HL-60 (cell line): ENCODE results near the gene SLC9A6.

Experiments
- DNase-seq, 2 experiments: peaks; one replicate each; pipeline ENCODE4 v3.0.0-alpha.2; 2010 to 2020; ENCODE audit warnings: low read depth in 1 of 2, low spot score in 1 of 2
- H3K27ac ChIP-seq: fragments of 250-450 bp; sonication (Bioruptor Pico); replicated peaks from 2 replicates; pipeline ENCODE4 v1.5.1; 2020; ENCODE audit warnings: mild to moderate bottlenecking, moderate library complexity
- H3K27me3 ChIP-seq: fragments of 250-450 bp; sonication (Bioruptor Pico); 2 replicates; pipeline ENCODE4 v1.5.1; 2021; ENCODE audit warnings: mild to moderate bottlenecking, moderate library complexity; ENCODE audit not compliant: insufficient read depth, poor library complexity, severe bottlenecking
- H3K4me3 ChIP-seq: replicated peaks from 2 replicates; pipeline ENCODE4 v1.5.1; 2011; ENCODE audit warnings: mild to moderate bottlenecking, control low read depth, low read length; ENCODE audit not compliant: insufficient read depth
- GABPA ChIP-seq: IDR thresholded peaks from 2 replicates; pipeline ENCODE4 v1.6.1; 2012; ENCODE audit warnings: low read depth
- POLR2AphosphoS5 ChIP-seq: IDR thresholded peaks from 2 replicates; pipeline ENCODE4 v1.6.1; 2012; ENCODE audit warnings: low read depth
- SPI1 ChIP-seq: IDR thresholded peaks from 2 replicates; pipeline ENCODE4 v1.6.1; 2012; ENCODE audit warnings: low read depth, mild to moderate bottlenecking, borderline replicate concordance
- TF ChIP-seq, protein P1 (sequence below): IDR thresholded peaks from one replicate; pipeline ENCODE4 v1.5.1; 2011; ENCODE audit warnings: low read length, control low read depth, inconsistent platforms; ENCODE audit not compliant: insufficient read depth
- TF ChIP-seq, protein P2 (sequence below): IDR thresholded peaks from 2 replicates; pipeline ENCODE4 v1.6.1; 2012; ENCODE audit warnings: low read depth; ENCODE audit not compliant: insufficient replicate concordance

SLC9A6 gene

GRCh38 chrX:136028383-136028984 is 43.2 kb downstream of the SLC9A6 start:
- peak in 1 of 2 experiments; percentile 8 for DNase-seq
- TF ChIP-seq GABPA = no peak
- TF ChIP-seq, protein P1, sequence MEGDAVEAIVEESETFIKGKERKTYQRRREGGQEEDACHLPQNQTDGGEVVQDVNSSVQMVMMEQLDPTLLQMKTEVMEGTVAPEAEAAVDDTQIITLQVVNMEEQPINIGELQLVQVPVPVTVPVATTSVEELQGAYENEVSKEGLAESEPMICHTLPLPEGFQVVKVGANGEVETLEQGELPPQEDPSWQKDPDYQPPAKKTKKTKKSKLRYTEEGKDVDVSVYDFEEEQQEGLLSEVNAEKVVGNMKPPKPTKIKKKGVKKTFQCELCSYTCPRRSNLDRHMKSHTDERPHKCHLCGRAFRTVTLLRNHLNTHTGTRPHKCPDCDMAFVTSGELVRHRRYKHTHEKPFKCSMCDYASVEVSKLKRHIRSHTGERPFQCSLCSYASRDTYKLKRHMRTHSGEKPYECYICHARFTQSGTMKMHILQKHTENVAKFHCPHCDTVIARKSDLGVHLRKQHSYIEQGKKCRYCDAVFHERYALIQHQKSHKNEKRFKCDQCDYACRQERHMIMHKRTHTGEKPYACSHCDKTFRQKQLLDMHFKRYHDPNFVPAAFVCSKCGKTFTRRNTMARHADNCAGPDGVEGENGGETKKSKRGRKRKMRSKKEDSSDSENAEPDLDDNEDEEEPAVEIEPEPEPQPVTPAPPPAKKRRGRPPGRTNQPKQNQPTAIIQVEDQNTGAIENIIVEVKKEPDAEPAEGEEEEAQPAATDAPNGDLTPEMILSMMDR = peak; percentile 10
- Histone ChIP-seq H3K4me3 (no peak overlapping the region), H3K27ac (no peak overlapping the region), H3K27me3 (no peaks in the 10 kb centered on the region)

DNA sequence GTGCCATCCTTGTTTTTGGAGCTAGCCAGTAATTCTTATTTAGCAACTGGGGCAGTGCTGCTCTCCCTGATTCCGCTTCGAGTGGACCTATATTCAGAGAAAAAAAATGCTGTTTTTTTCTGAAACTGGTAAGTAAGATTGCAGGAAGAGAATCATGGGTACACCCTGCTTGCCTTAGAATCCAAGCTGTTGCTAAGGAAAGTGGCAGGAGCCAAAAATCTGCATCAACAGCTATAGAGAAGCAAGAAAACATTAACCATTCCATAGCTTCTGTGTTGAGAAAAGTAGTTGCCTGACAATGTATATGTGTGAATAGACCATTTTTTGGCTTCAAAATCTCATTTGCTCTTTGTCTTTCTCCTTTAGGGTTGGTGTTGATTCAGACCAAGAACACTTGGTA is 44.5 kb downstream of the SLC9A6 start:
- Histone ChIP-seq H3K27ac (no peak overlapping the region), H3K27me3 (no peaks in the 10 kb centered on the region), H3K4me3 (no peak overlapping the region)
- TF ChIP-seq POLR2AphosphoS5 (no peak), GABPA (no peak), SPI1 (no peak)
- TF ChIP-seq, protein P1 = no peak
- TF ChIP-seq, protein P2, sequence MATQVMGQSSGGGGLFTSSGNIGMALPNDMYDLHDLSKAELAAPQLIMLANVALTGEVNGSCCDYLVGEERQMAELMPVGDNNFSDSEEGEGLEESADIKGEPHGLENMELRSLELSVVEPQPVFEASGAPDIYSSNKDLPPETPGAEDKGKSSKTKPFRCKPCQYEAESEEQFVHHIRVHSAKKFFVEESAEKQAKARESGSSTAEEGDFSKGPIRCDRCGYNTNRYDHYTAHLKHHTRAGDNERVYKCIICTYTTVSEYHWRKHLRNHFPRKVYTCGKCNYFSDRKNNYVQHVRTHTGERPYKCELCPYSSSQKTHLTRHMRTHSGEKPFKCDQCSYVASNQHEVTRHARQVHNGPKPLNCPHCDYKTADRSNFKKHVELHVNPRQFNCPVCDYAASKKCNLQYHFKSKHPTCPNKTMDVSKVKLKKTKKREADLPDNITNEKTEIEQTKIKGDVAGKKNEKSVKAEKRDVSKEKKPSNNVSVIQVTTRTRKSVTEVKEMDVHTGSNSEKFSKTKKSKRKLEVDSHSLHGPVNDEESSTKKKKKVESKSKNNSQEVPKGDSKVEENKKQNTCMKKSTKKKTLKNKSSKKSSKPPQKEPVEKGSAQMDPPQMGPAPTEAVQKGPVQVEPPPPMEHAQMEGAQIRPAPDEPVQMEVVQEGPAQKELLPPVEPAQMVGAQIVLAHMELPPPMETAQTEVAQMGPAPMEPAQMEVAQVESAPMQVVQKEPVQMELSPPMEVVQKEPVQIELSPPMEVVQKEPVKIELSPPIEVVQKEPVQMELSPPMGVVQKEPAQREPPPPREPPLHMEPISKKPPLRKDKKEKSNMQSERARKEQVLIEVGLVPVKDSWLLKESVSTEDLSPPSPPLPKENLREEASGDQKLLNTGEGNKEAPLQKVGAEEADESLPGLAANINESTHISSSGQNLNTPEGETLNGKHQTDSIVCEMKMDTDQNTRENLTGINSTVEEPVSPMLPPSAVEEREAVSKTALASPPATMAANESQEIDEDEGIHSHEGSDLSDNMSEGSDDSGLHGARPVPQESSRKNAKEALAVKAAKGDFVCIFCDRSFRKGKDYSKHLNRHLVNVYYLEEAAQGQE = no peak
- no peak for DNase-seq

- TF ChIP-seq, protein P1 = no peak
- no peak for TF ChIP-seq SPI1
- no peak for TF ChIP-seq POLR2AphosphoS5
- TF ChIP-seq, protein P2 = no peak
- no peak for TF ChIP-seq GABPA
- no peak overlapping the region for H3K27ac ChIP-seq
- H3K4me3 ChIP-seq = no peak overlapping the region
- no peak for DNase-seq
- H3K27me3 ChIP-seq = no peaks in the 10 kb centered on the region
Observed at GRCh38 chrX:136030303-136031191, 45.3 kb downstream of the SLC9A6 start.
